ENCODE results near the gene PLOD1. TPM values are rescaled to one million over a fixed set of nuclear protein-coding genes. Genes with fewer than 3 reads are reported as not detected.

Gene PLOD1
- total RNA-seq, 3 donors from 2014 or later = 33.7 to 68.6 (median 35.4) TPM

DNA sequence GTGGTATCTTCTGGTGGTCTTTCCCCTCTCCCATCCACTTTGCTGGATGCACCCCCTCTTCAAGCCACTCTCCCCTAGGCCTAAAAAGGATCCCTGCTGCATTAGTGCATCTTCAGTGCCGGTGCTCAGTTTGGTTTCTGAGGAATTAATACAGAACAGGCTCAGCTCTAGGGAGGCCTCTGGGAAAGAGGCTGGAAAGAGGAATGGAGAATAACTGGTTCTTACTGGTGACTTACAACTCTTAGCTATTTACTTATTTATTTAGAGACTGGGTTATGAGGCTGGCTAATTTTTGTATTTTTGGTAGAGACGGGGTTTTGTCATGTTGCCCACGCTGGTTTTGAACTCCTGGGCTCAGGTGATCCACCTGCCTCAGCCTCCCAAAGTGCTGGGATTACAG lies 64.7 kb downstream of the PLOD1 start:
- ATAC-seq = no peak
- TF ChIP-seq, protein P1, sequence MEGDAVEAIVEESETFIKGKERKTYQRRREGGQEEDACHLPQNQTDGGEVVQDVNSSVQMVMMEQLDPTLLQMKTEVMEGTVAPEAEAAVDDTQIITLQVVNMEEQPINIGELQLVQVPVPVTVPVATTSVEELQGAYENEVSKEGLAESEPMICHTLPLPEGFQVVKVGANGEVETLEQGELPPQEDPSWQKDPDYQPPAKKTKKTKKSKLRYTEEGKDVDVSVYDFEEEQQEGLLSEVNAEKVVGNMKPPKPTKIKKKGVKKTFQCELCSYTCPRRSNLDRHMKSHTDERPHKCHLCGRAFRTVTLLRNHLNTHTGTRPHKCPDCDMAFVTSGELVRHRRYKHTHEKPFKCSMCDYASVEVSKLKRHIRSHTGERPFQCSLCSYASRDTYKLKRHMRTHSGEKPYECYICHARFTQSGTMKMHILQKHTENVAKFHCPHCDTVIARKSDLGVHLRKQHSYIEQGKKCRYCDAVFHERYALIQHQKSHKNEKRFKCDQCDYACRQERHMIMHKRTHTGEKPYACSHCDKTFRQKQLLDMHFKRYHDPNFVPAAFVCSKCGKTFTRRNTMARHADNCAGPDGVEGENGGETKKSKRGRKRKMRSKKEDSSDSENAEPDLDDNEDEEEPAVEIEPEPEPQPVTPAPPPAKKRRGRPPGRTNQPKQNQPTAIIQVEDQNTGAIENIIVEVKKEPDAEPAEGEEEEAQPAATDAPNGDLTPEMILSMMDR (IDR thresholded peaks at IDR 0.05) = no peak

DNA sequence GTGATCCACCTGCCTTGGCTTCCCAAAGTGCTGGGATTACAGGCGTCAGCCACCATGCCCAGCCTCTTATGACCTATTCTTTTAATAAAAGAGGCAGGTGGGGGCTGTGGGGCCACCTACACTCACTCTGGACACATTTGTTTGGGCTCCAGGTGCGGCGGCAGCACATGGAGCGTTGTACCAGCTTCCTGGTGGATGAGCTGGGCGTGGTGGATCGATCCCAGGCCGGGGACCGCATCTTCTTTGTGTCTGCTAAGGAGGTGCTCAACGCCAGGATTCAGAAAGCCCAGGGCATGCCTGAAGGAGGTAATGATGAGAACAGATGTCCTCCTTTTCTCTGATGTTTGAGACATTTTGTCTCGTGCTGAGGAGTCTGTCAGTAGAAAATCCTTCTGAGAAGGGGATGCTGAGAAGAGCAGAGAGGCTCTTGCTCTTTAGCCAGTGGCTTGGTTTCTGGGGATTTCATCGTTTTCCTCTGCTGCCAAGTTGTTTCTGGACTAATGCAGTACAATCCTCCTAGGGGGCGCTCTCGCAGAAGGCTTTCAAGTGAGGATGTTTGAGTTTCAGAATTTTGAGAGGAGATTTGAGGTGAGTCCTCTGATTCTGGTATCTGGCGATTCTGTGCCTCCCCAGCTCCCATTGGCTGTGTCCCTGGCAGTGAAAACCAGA lies 66.9 kb downstream of the PLOD1 start:
- Histone ChIP-seq H3K9me3 (no peaks in the 10 kb centered on the region), H3K4me1 (ENCODE audit: low read depth) (no peaks in the 10 kb centered on the region), H3K4me3 (no peak overlapping the region), H3K36me3 (ENCODE audit: low read depth) (peaks cover 25% of the 10 kb centered on the region)
- intact Hi-C loops (cut with DNase I, micrococcal nuclease) = no loop called here
- peak in 1 of 3 donors; percentile 50 for DNase-seq
- TF ChIP-seq, protein P1 (IDR thresholded peaks at IDR 0.05) = no peak
- no peak for ATAC-seq

More for the DNA sequence above, 64.7 kb downstream of the PLOD1 start:
- intact Hi-C loops (cut with DNase I, micrococcal nuclease) = no loop called here
- Histone ChIP-seq H3K4me3 (no peak overlapping the region), H3K9me3 (no peaks in the 10 kb centered on the region), H3K36me3 (ENCODE audit: low read depth) (peaks cover 21% of the 10 kb centered on the region), H3K4me1 (ENCODE audit: low read depth) (no peaks in the 10 kb centered on the region)
- no peak for DNase-seq

DNA sequence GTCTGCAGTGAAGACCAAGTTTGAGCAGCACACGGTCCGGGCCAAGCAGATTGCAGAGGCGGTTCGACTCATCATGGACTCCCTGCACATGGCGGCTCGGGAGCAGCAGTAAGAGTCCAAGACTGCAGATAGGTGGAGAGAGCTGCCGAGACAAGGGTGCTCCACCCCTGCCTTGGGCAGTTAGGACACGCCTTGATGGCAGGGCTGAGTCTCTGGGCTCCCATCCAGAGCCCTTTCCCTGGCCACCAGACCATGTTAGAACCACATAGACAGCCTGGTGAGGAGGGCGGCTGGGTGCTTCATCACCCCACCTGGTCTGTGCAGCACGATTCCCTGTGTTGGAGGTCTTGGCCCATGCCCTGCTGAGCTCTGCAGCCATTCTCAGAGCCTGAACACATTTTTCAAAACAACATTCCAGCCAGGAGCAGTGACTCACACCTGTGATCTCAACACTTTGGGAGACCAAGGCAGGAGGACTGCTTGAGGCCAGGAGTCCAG lies 67.5 kb downstream of the PLOD1 start:
- DNase-seq (no peak), ATAC-seq (peak; percentile 49)
- Histone ChIP-seq H3K36me3 (ENCODE audit: low read depth) (peaks cover 28% of the 10 kb centered on the region), H3K4me3 (no peak overlapping the region), H3K9me3 (no peaks in the 10 kb centered on the region), H3K4me1 (ENCODE audit: low read depth) (no peaks in the 10 kb centered on the region)
- TF ChIP-seq, protein P1 (IDR thresholded peaks at IDR 0.05) = no peak
- intact Hi-C loops (cut with DNase I, micrococcal nuclease) = no loop called here

DNA sequence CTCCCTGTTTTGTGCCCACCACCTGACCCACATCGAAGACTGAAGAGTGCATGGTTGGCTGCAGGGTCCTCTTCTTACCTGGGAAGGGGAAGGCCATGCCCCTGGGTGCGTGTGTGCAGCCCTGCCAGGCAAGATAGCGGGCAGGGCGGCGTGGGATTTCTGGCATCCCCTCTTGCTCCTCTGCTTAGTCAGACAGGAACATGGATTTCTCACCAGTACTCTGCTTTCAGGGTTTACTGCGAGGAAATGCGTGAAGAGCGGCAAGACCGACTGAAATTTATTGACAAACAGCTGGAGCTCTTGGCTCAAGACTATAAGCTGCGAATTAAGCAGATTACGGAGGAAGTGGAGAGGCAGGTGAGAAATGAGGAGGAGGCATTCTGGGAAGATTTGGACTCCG lies 69.2 kb downstream of the PLOD1 start:
- H3K9me3 ChIP-seq = no peaks in the 10 kb centered on the region
- intact Hi-C loops (cut with DNase I, micrococcal nuclease) = no loop called here
- ATAC-seq (no peak), DNase-seq (no peak)
- no peak overlapping the region for H3K4me3 ChIP-seq
- H3K36me3 ChIP-seq (ENCODE audit: low read depth) = peaks cover 29% of the 10 kb centered on the region
- TF ChIP-seq, protein P1 (IDR thresholded peaks at IDR 0.05) = no peak
- no peaks in the 10 kb centered on the region for H3K4me1 ChIP-seq (ENCODE audit: low read depth)

DNA sequence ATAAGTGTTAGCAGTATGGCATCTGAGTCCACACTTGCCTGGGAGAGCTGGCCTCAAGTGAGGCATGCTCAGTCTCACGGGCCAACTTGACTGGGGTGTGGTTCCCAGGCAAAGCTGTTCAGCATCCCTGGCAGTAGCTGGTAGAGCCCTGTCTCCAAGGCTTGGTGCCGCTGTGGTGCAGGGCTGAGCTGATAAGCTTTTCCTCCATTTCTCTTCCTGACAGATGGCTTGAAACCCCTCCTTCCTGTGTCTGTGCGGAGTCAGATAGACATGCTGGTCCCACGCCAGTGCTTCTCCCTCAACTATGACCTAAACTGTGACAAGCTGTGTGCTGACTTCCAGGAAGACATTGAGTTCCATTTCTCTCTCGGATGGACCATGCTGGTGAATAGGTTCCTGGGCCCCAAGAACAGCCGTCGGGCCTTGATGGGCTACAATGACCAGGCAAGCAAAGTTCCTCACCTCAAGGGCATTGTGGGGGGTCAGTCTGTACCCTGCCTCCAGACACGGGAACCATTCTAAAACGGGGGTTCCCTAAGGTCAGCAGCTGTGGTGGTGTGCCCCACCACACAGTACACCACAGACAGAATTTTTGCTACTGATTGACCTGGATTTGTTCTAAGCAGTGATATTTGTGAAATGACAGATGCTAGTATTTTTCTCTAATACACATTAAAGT lies 71.1 kb downstream of the PLOD1 start:
- intact Hi-C loops (cut with DNase I, micrococcal nuclease) = no loop called here
- TF ChIP-seq, protein P1 (IDR thresholded peaks at IDR 0.05) = no peak
- DNase-seq = no peak
- Histone ChIP-seq H3K4me3 (no peak overlapping the region), H3K36me3 (ENCODE audit: low read depth) (peaks cover 19% of the 10 kb centered on the region), H3K4me1 (ENCODE audit: low read depth) (no peaks in the 10 kb centered on the region), H3K9me3 (no peaks in the 10 kb centered on the region)
- no peak for ATAC-seq
